ENCODE data around the gene FARP1.

The FARP1 gene

DNA sequence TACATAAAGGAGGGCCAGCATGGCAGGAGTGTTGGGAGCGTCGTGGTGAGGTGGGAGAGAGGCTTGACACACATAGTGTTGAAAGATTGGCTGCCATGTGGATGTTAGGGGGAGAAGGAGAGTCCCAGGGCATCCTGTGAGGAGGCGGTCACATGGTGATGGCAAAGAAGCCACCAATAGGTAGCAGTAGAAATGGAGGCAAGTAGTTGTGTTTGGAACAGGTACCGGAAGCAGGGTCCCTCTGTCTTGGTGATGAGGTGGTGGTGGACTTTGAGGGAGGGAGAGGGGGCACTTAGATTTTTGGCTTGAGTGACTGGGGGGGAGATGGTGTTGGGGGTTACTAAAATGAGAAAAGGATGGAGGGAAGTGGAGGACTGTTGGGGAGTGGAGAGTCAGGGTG is 227.4 kb downstream of the FARP1 start:
- DNase-seq = no peak

DNA sequence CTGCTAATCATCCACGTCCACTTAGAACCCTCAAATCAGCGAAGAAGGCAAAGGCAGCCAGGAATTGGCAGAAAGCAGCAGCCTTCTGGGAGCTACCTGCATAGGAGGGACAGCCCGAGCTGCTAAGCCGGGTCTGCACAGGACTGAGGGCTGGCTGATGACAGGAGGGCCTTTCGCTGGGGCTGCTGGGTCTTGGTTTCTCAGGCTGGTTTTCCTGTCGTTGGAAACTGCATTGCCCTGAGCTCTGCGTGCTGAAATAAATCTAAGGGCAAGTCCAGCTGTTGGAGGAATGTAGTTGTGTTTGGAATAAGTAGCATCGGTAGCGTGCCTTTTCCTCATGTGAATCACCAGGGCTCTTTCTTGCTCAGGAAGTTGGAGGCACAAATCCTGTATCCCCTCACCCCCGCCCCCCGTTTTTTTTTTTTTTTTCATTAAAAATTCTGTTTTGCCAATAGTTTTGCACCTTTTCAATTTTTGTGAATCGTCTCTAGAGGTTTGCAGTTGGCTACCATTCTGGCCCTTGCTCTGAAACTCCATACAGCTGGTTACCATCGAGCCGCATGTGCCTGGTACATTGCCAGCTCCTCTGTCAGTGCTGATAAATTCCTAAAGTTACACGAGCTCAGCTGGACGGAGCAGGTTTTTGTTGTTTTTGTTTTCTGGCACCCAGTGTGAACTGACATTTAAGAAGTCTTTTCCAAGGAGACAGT is 228.1 kb downstream of the FARP1 start:
- DNase-seq = peak; percentile 18 to 32

DNA sequence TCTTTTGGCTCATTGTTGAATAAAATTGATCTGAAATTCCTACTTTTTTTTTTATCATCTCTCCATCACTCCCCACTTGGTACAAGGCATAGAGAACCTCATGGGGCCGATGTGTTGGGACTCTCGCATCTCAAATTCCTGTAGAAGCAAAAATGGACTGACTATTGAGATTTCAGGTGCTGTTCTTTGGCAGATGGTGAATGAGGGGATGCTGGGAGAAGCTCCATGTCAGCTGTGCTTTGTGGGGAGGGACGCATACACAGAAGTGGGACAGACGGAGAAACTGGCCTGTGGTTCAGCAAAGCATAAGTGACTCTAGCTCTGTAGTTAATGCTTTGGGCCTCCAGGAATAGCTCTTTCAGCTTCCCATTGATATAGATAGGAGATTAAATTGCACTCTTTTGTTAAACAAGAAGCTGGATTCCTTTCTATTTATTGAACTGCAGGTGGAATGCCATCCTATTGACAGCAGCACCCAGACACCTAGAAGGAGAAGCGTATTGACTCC is 228.7 kb downstream of the FARP1 start:
- no peak for DNase-seq

GRCh38 chr13:98372876-98373275 is 230.0 kb downstream of the FARP1 start:
- peak in 1 of 2 experiments; percentile 41 for DNase-seq

DNA sequence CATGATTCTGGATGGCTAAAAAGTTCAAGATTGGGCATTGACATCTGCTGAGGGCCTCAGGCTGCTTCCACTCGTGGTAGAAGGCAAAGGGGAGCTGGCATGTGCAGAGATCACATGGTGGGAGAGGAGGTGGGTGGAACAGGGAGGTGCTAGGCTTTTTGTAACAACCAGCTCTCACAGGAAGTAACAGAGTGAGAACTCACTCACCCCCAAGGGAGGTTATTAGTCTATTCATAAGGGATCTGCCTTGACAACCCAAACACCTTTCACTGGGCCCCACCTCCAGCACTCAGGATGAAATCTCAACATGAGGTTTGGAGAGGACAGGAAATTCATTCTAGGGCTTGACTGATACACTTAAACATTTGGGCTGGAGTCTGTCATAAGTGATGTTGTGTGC is 231.9 kb downstream of the FARP1 start:
- no peak for DNase-seq

DNA sequence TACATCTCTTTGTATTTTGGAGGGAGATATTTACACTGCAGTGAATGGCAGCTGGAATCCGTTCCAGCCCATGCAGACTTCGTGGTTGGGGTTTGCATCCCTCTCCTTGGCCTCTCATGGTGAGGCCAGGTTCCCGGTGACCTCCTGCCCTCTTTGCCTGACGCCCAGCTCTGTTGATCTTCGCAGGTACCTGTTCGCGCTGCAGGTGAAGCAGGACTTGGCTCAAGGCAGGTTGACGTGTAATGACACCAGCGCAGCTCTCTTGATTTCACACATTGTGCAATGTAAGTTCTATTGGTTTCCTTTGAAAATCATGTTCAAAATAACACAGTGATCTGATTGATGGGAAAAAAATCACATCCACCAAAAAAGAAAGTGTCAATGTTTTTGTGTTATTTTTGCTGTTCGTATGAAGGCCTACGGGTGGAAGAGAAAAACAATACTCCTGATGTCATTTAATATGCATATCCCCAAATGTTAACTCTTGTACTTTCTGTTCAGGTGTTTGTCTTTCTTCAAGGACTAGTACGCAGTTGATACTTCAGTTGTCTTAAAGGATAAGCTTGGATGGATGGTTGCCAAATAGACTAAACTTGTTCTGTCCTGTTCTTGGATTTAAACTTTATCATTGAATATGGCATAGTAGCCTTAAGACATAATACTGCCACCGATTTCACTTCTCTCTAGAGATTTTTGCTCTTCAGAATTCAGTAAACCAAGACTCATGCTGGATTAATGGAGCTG is 234.9 kb downstream of the FARP1 start:
- no peak for DNase-seq

DNA sequence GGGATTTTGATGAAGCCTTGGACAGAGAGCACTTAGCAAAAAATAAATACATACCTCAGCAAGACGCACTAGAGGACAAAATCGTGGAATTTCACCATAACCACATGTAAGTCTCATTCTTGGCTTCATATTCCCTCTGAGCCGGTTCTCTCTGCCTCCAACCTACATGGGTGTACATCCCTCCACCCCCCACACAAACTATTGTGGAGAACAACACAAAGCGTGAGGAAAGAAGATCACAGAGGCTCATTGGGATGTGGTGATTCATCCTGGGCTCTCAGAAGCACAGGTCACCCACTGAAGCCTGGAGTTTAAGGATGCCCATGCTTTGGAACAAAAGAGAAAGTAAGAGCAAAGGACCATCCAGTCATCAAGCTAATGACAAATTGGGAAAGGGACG is 241.8 kb downstream of the FARP1 start:
- DNase-seq = no peak

DNA sequence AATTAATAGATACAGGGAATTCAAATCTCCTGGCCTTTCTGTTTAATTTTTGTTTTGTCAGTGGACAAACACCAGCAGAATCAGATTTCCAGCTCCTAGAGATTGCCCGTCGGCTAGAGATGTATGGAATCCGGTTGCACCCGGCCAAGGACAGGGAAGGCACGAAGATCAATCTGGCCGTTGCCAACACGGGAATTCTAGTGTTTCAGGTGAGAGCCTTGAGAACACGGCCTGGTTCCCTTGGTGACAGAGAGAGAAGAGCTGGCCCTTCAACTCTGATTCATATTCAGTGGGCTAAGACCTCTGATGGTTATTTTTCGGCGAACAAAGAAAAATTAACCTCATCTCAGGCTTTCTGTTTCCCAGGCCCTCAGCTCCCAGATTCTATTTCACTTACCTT is 242.7 kb downstream of the FARP1 start:
- peak; percentile 39 to 61 for DNase-seq

DNA sequence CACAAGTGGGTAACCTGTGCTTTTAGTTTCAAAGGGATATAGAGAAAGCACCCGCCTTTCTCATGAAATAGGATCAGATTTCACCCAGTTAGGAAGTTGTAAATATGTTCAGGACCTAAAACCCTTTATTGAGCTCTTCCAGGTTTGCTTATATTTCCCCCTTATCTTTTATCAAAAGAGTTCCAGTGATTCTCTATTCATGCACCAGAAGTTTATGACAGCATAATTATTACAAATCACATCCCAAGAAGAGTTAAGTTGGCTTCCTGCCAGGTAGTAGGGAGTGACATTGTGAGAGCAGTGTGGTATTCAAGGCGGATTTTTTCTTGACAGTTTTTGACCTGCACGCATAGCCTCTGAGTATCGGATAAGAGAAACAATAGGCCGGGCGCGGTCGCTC is 243.7 kb downstream of the FARP1 start:
- DNase-seq = peak; percentile 96 to 97

DNA sequence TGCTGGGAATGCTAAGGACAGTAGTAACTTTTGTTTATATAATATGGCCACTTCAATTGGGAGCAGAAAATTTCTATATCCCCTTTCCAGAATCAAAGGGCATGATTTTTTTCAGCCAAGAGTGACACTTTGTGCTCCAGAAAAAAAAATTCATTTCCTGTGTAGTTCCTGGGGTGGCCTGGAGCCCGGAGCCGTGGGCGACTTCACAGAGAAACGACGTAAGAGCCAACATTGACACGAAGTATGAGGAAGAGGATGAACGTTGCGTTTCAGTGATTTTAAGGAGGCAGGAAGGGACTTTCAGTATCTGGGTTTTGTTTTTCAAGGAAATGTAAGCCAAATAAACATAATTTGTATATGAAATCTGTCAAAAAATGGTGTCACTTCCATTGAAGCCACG is 246.4 kb downstream of the FARP1 start:
- no peak for DNase-seq

DNA sequence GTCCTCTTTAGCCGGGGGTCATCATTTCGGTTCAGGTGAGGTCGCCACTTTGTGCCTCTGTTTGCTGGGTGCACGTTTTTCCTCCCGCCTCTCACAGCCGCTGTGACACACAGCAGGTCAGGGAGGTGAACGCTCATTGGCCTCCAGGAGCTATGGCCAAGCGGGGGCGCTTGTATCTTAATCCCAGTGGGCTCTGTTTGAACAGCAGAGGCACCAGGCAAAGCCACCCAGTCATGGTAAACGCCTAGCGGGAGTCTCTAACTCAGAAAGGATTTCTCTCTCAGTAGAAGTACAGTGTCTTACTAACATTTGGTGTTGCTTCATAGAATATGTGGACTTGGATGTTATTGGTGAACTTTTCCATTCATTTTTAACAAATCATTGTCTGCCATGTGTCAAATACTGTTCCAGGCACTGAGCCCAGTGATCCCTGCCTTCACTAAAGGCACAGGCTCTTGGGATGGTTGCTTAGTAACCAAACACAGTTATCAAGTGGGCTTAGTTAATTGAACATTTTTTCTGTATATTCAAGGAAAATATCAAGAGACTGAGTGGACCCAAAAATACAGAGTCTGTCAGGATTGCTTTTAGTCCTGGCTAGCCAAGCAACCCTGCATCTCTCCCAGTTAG is 247.3 kb downstream of the FARP1 start:
- DNase-seq = no peak

DNA sequence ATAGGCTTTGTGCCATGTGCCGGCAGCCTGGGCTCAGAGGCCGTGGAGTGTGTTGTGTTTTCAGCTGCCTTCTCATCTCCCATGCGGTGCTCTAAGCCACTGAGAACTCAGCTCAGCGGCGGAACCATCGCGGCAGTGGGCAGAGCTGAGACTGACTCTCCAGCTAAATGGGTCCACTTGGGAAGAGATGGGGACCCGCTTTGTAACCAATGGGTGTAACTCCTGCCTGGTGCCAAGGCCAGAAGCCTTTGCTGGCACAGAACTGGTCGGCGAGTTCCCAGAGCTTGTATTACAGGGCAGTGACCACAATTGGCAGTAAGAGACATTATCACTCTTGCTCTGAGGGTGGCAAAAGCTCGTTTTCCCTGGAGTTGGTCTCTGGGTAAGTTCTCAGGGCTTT is 251.0 kb downstream of the FARP1 start:
- DNase-seq = no peak

DNA sequence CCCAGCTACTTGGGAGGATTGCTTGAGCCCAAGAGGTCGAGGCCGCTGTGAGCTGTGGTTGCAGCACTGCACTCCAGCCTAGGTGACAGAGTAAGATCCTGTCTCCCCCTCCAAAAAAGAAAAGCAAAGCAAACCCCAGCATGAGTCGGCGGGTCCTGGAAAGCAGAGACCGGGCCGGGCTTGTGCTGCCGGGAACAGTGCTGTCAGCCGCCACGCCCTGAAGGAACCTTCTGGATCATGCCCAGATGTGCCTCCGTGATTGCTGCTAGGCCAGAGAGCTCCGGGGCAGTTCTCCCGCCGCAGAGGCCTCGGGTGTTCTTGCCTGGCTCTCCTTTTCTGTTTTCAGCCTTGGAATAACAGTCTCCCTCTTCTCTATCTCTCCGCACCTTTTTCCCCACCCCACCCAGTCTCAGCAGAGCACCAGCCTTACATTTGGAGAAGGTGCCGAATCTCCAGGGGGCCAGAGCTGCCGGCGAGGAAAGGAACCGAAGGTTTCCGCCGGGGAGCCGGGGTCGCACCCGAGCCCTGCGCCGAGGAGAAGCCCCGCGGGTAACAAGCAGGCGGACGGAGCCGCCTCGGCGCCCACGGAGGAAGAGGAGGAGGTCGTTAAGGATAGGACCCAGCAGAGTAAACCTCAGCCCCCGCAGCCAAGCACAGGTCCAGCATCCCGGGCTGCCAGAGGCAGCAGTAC is 252.1 kb downstream of the FARP1 start:
- DNase-seq = no peak

GRCh38 chr13:98396071-98396710 is 253.3 kb downstream of the FARP1 start:
- DNase-seq = no peak

DNA sequence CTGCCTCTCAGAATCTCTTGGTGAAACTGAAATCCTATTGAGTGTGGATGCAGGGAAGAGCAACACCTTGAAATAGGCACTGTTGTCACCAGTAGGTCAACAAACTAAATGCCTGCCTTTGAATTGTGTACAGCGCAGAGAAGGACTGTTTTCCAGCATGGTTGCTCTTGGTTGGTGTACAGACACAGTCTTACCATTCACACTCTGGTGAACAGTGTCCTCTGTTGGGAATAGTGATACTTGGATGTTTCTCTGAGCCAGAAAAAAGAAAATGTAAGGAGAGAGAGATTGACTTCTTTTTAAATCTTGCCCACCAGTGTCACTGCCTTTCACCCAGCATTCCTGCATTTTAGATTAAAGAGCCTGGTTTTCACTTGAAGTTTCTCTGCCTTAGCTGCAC is 254.3 kb downstream of the FARP1 start:
- no peak for DNase-seq

DNA sequence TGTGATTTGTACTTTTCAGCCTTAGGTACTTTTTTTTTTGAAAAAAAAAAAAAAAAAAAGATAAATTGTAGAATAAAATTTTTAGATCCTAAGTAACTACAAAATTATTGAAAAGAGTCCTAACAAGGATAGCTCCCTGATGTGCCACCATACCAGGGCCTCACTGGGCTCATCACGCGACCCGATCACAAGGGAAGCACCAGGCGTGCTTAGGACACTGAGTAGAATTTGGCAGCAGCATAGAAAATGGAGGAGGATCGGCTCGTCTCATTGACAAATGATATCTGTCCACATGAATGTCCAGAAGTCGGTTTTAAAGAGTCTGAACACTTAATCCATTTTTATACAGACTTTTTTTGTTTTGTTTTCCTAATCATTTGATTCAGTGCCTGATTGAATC is 255.0 kb downstream of the FARP1 start:
- DNase-seq = no peak

GRCh38 chr13:98398581-98398980 is 255.7 kb downstream of the FARP1 start:
- DNase-seq = no peak

GRCh38 chr13:98399756-98400155 is 256.9 kb downstream of the FARP1 start:
- DNase-seq = no peak

- peak; percentile 95 to 98 for DNase-seq
Observed at GRCh38 chr13:98401934-98402333, 259.0 kb downstream of the FARP1 start.

- DNase-seq = no peak
Observed at GRCh38 chr13:98403076-98403475, 260.2 kb downstream of the FARP1 start.

DNA sequence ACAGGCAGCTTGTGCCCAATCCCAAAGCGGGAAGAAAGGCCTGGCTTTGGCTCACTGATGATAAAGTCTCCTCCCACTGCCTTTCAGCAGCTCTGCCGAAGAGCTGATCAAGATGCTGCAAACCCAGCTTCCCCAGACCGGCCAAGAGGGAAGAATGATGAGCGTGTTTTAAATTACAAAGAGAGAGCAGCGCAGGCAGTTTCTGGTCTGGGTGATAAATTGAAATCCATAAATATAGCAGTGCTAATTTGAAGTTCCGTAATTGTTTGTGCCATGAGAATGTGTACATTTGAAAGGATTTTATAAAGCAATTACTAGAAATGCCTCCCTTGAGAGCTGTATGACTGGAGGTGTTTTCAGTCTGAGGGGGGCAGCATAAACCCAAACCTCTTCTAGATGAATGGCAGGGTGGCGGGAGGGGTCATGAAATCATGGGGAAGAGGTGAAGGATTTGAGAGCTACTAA is 262.2 kb downstream of the FARP1 start:
- peak; percentile 74 to 94 for DNase-seq

GRCh38 chr13:98405690-98406344 is 262.9 kb downstream of the FARP1 start:
- peak in 1 of 2 experiments; percentile 55 for DNase-seq
